Neural cell (in vitro differentiated cells): ENCODE measurements around the gene NANOS3. TPM values are rescaled to one million over a fixed set of nuclear protein-coding genes. Genes with fewer than 3 reads are reported as not detected.

Experiments used
- H2AFZ ChIP-seq: fragments of 200-600, 300-800 bp; sonication (generic), shearing (Covaris generic); 2 replicates; pipeline ENCODE4 v1.6.0; 2014; ENCODE audit warnings: low read depth, mild to moderate bottlenecking, antibody characterized with exemption, low read length, moderate library complexity
- H3F3A ChIP-seq: fragments of 200-600 bp; shearing (Covaris generic); 2 replicates; pipeline ENCODE4 v1.6.1; 2016; ENCODE audit warnings: mild to moderate bottlenecking, moderate library complexity, mixed read lengths, antibody characterized with exemption, low read length; ENCODE audit not compliant: insufficient read depth, poor library complexity, severe bottlenecking
- H3K27ac ChIP-seq: fragments of 200-600, 300-800 bp; sonication (generic), shearing (Covaris generic); 2 replicates; pipeline ENCODE4 v1.5.1; 2014; ENCODE audit warnings: mild to moderate bottlenecking, low read length, moderate library complexity
- H3K27me3 ChIP-seq: fragments of 300-800, 200-600 bp; sonication (generic), shearing (Covaris generic); 2 replicates; pipeline ENCODE4 v1.6.0; 2014; ENCODE audit warnings: mild to moderate bottlenecking, low read depth, low read length, moderate library complexity; ENCODE audit not compliant: insufficient read depth
- H3K36me3 ChIP-seq: fragments of 300-800, 200-600 bp; sonication (generic), shearing (Covaris generic); 2 replicates; pipeline ENCODE4 v1.5.1; 2014; ENCODE audit warnings: mild to moderate bottlenecking, antibody characterized with exemption, low read length, moderate library complexity; ENCODE audit not compliant: insufficient read depth
- H3K4me2 ChIP-seq: fragments of 300-800, 200-600 bp; sonication (generic), shearing (Covaris generic); 2 replicates; pipeline ENCODE4 v1.6.0; 2014; ENCODE audit warnings: mild to moderate bottlenecking, low read length
- H3K4me3 ChIP-seq: fragments of 300-800, 200-600 bp; sonication (generic), shearing (Covaris generic); 2 replicates; pipeline ENCODE4 v1.5.1; 2014; ENCODE audit warnings: mild to moderate bottlenecking, low read length, moderate library complexity
- H3K79me2 ChIP-seq: fragments of 200-600 bp; shearing (Covaris generic); replicated peaks from 2 replicates; pipeline ENCODE4 v1.6.0; 2014; ENCODE audit warnings: mild to moderate bottlenecking, low read length, moderate library complexity; ENCODE audit not compliant: insufficient read depth
- H3K9ac ChIP-seq: fragments of 300-800, 200-600 bp; sonication (generic), shearing (Covaris generic); 2 replicates; pipeline ENCODE4 v1.6.1; 2016; ENCODE audit warnings: mild to moderate bottlenecking, low read length, mixed read lengths
- H3K9me2 ChIP-seq: fragments of 200-600 bp; shearing (Covaris generic); 2 replicates; pipeline ENCODE4 v1.6.1; 2016; ENCODE audit warnings: mild to moderate bottlenecking, low read length, mixed read lengths; ENCODE audit not compliant: insufficient read depth
- H3K9me3 ChIP-seq: fragments of 200-600, 300-800 bp; sonication (generic), shearing (Covaris generic); 2 replicates; pipeline ENCODE4 v1.6.1; 2016; ENCODE audit warnings: mild to moderate bottlenecking, mixed run types, low read length, moderate library complexity, mixed read lengths
- H4K20me1 ChIP-seq: fragments of 200-600 bp; shearing (Covaris generic); 2 replicates; pipeline ENCODE4 v1.6.1; 2016; ENCODE audit warnings: mild to moderate bottlenecking, mixed run types; ENCODE audit not compliant: insufficient read depth
- EP300 ChIP-seq: fragments of 450-650 bp; conservative IDR thresholded peaks from 2 replicates; pipeline ENCODE4 v1.6.1; 2014; ENCODE audit warnings: antibody characterized with exemption, mild to moderate bottlenecking, moderate library complexity; ENCODE audit not compliant: poor library complexity, severe bottlenecking
- EZH2 ChIP-seq: fragments of 200-600, 300-800 bp; shearing (Covaris generic), sonication (generic); IDR thresholded peaks from 2 replicates; pipeline ENCODE4 v1.6.1; 2014; ENCODE audit warnings: antibody characterized with exemption, low read length, borderline replicate concordance, mild to moderate bottlenecking; ENCODE audit not compliant: insufficient read depth, poor library complexity, severe bottlenecking
- MXI1 ChIP-seq: fragments of 450-650 bp; conservative IDR thresholded peaks from 2 replicates; pipeline ENCODE4 v1.6.1; 2014; ENCODE audit warnings: antibody characterized with exemption, mild to moderate bottlenecking; ENCODE audit not compliant: poor library complexity, severe bottlenecking
- POLR2AphosphoS5 ChIP-seq: IDR thresholded peaks from 2 replicates; pipeline ENCODE4 v1.6.1; 2012
- RAD21 ChIP-seq: fragments of 450-650 bp; conservative IDR thresholded peaks from 2 replicates; pipeline ENCODE4 v1.6.1; 2014; ENCODE audit warnings: antibody characterized with exemption, mild to moderate bottlenecking, moderate library complexity
- SMC3 ChIP-seq: fragments of 450-650 bp; conservative IDR thresholded peaks from 2 replicates; pipeline ENCODE4 v1.6.1; 2014; ENCODE audit warnings: antibody characterized with exemption, mild to moderate bottlenecking, moderate library complexity; ENCODE audit not compliant: poor library complexity
- TAF1 ChIP-seq: IDR thresholded peaks from 2 replicates; pipeline ENCODE4 v1.6.1; 2012; ENCODE audit warnings: low read depth
- polyA plus RNA-seq: library from polyadenylated mRNA; depleted of rRNA; stranded (reverse); fragments of >200 nt; gene quantifications from 2 replicates; pipeline ENCODE4 v1.2.3, GENCODE V29; 2014
- TF ChIP-seq, protein P1 (sequence below): IDR thresholded peaks from 2 replicates; pipeline ENCODE4 v1.6.1; 2012; ENCODE audit warnings: borderline replicate concordance
- TF ChIP-seq, protein P2 (sequence below): fragments of 450-650 bp; IDR thresholded peaks from 2 replicates; pipeline ENCODE4 v1.5.1; 2014; ENCODE audit warnings: antibody characterized with exemption, mild to moderate bottlenecking, moderate library complexity; ENCODE audit not compliant: poor library complexity, severe bottlenecking

The NANOS3 gene
- polyA plus RNA-seq, 1 donor from 2014 or later: 3.2 TPM

DNA sequence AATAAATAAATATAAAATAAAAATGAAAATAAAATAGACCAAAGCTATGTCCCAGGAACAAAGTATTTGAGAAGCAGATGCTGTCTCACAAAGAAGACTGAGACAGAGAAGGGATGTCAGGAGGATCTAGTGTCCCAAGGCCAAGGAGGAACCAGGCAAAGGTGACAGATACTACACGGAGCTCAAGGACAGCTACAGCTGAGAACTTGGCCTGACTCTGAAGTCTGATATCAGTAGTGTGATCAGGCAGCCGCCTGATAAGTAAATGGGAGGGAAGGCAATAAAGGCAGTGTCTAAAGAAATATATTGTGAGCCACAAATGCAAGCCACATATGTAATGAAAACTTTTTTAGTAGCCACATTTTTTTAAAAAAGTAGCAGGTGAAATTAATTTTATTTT lies 20.4 kb upstream of the NANOS3 start:
- no peaks in the 10 kb centered on the region for H3K27me3 ChIP-seq
- H3K9me2 ChIP-seq: no peaks in the 10 kb centered on the region
- H2AFZ ChIP-seq: no peak overlapping the region
- no peak overlapping the region for H3K4me2 ChIP-seq
- H4K20me1 ChIP-seq: no peaks in the 10 kb centered on the region
- no peaks in the 10 kb centered on the region for H3K36me3 ChIP-seq
- TF ChIP-seq, protein P1, sequence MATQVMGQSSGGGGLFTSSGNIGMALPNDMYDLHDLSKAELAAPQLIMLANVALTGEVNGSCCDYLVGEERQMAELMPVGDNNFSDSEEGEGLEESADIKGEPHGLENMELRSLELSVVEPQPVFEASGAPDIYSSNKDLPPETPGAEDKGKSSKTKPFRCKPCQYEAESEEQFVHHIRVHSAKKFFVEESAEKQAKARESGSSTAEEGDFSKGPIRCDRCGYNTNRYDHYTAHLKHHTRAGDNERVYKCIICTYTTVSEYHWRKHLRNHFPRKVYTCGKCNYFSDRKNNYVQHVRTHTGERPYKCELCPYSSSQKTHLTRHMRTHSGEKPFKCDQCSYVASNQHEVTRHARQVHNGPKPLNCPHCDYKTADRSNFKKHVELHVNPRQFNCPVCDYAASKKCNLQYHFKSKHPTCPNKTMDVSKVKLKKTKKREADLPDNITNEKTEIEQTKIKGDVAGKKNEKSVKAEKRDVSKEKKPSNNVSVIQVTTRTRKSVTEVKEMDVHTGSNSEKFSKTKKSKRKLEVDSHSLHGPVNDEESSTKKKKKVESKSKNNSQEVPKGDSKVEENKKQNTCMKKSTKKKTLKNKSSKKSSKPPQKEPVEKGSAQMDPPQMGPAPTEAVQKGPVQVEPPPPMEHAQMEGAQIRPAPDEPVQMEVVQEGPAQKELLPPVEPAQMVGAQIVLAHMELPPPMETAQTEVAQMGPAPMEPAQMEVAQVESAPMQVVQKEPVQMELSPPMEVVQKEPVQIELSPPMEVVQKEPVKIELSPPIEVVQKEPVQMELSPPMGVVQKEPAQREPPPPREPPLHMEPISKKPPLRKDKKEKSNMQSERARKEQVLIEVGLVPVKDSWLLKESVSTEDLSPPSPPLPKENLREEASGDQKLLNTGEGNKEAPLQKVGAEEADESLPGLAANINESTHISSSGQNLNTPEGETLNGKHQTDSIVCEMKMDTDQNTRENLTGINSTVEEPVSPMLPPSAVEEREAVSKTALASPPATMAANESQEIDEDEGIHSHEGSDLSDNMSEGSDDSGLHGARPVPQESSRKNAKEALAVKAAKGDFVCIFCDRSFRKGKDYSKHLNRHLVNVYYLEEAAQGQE: no peak
- TF ChIP-seq, protein P2, sequence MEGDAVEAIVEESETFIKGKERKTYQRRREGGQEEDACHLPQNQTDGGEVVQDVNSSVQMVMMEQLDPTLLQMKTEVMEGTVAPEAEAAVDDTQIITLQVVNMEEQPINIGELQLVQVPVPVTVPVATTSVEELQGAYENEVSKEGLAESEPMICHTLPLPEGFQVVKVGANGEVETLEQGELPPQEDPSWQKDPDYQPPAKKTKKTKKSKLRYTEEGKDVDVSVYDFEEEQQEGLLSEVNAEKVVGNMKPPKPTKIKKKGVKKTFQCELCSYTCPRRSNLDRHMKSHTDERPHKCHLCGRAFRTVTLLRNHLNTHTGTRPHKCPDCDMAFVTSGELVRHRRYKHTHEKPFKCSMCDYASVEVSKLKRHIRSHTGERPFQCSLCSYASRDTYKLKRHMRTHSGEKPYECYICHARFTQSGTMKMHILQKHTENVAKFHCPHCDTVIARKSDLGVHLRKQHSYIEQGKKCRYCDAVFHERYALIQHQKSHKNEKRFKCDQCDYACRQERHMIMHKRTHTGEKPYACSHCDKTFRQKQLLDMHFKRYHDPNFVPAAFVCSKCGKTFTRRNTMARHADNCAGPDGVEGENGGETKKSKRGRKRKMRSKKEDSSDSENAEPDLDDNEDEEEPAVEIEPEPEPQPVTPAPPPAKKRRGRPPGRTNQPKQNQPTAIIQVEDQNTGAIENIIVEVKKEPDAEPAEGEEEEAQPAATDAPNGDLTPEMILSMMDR: no peak
- TF ChIP-seq RAD21: no peak
- TF ChIP-seq POLR2AphosphoS5: no peak
- TF ChIP-seq SMC3: no peak
- no peak for TF ChIP-seq EZH2
- no peak for TF ChIP-seq EP300
- no peak for TF ChIP-seq MXI1
- TF ChIP-seq TAF1: no peak
- H3K79me2 ChIP-seq: no peaks in the 10 kb centered on the region
- no peaks in the 10 kb centered on the region for H3K9me3 ChIP-seq
- H3K4me3 ChIP-seq: no peak overlapping the region
- H3K9ac ChIP-seq: no peak overlapping the region
- H3K27ac ChIP-seq: no peak overlapping the region
- no peaks in the 10 kb centered on the region for H3F3A ChIP-seq

DNA sequence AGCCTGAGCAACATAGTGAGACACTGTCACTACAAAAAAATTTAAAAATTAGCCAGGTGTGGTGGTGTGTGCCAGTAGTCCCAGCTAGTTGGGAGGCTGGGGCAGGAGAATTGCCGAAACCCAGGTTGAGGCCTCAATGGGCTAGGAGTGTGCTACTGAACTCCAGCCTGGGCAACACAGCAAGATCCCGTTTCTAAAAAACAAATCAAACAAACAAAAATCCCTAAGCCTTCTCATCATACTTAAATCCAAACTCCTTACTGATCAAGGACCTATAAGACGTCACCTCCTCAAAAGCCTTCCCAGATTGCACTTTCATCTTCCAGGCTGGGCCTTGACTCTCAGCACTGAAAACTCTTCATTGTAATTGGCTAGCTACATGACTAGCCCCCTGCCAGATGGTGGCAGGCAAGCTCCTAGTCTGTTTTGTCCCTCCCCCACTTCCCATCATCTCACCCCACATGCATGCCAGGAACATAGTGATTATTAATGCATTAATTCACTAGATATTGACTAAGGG lies 17.5 kb upstream of the NANOS3 start:
- Histone ChIP-seq H3K27ac (no peak overlapping the region), H3K79me2 (no peaks in the 10 kb centered on the region), H3K27me3 (no peaks in the 10 kb centered on the region), H3K36me3 (no peaks in the 10 kb centered on the region), H3K9me2 (no peaks in the 10 kb centered on the region), H2AFZ (no peak overlapping the region), H3F3A (no peaks in the 10 kb centered on the region), H3K4me3 (no peak overlapping the region), H3K4me2 (no peak overlapping the region), H3K9me3 (no peaks in the 10 kb centered on the region), H4K20me1 (no peaks in the 10 kb centered on the region), H3K9ac (no peak overlapping the region)
- no peak for TF ChIP-seq EZH2
- TF ChIP-seq, protein P1: no peak
- TF ChIP-seq SMC3: no peak
- TF ChIP-seq, protein P2: no peak
- TF ChIP-seq TAF1: no peak
- no peak for TF ChIP-seq RAD21
- TF ChIP-seq MXI1: no peak
- TF ChIP-seq EP300: no peak
- TF ChIP-seq POLR2AphosphoS5: no peak
